Measurements from ENCODE around the gene IFNW1. TPM values are rescaled to one million over a fixed set of nuclear protein-coding genes. Genes with fewer than 3 reads are reported as not detected.
A peak's percentile ranks its signal among the peaks of the same experiment; 100 is the strongest.

IFNW1 gene
- total and polyA plus RNA-seq, 10 of the 15 experiments (the other 5 are each of a cell fraction or from before 2014, with no cell fraction given), result 0.06 to 0.11 (median 0.09) TPM; not detected in 7

DNA sequence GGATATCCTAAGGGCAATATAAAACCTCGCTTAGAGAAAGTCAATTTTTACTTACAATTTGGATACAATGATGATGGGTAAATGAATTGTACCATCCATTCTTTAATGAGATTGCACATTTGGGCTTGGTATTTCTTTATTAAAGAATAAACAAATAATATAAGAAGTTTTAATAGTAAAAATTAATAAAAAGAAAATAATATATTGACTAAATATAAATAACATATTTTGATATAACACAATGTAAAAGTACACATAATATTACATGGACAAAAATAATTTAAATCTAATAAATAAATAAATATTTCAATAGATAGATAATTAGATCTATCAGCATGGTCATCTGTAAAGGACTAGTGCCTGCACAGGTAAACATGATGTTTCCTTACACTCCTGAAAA lies 23.9 kb upstream of the IFNW1 start:
- no TSS peak for BruUV-seq (replicated peaks)
- FAIRE-seq (no peak), DNase-seq (ENCODE audit: low read depth, low spot score) (no peak), ATAC-seq (no peak)
- intact Hi-C loops (cut with micrococcal nuclease; ENCODE audit: unreplicated experiment) (no loop called here), in situ Hi-C loops (cut with MboI) (no loop called here)
- ChIA-PET POLR2A (no interaction called here), CTCF (interaction anchor here (0.6 kb wide), 1 partner anchor 56 kb away, joined by 3 read pairs; no protein-coding TSS in a partner anchor), RAD21 (ENCODE audit: unreplicated experiment) (no interaction called here), SMC1A (ENCODE audit: uncharacterized antibody, unreplicated experiment) (no interaction called here)
- H3K27ac ChIP-seq (ENCODE audit: control insufficient read depth, insufficient read depth), result no peak overlapping the region
- no peak overlapping the region for H3K9ac ChIP-seq (ENCODE audit: control insufficient read depth, insufficient read depth, low read length)
- H3K79me2 ChIP-seq (ENCODE audit: control insufficient read depth, insufficient read depth, low read length), result no peaks in the 10 kb centered on the region
- 83% methylated on average over 1 of the region's 1 CpG for WGBS (ENCODE audit: insufficient coverage, insufficient replicate concordance, low lambda C conversion rate, missing lambda C conversion rate)
- no peak overlapping the region for H3K4me2 ChIP-seq (ENCODE audit: control insufficient read depth, insufficient read depth)
- H3K4me1 ChIP-seq (ENCODE audit: control insufficient read depth, insufficient read depth, low read length), result no peaks in the 10 kb centered on the region
- TF ChIP-seq CBX5 (IDR thresholded peaks at IDR 0.05; ENCODE audit: low read depth) (no peak), MYB (IDR thresholded peaks at IDR 0.05; ENCODE audit: borderline replicate concordance, low read depth, low read length) (no peak), EED (IDR thresholded peaks at IDR 0.05; ENCODE audit: low read depth) (no peak), SUZ12 (IDR thresholded peaks at IDR 0.05; ENCODE audit: unreplicated experiment) (no peak), NR2F1 (conservative IDR thresholded peaks at IDR 0.05) (no peak), EGR1 (IDR thresholded peaks at IDR 0.05; ENCODE audit: borderline replicate concordance in 1 of 2, low read depth in 2 of 2, low read length in 2 of 2) (no peak), POU2F2 (IDR thresholded peaks at IDR 0.05; ENCODE audit: borderline replicate concordance, low read depth, low read length) (no peak)
- no peak overlapping the region for H3K4me3 ChIP-seq
- H3K9me3 ChIP-seq (replicated peaks; ENCODE audit: control insufficient read depth, insufficient read depth, low read length), result no peaks in the 10 kb centered on the region
- H4K20me1 ChIP-seq (ENCODE audit: control insufficient read depth, insufficient read depth), result no peaks in the 10 kb centered on the region
- H2AFZ ChIP-seq (ENCODE audit: control insufficient read depth, low read depth, low read length), result no peak overlapping the region
- H3K36me3 ChIP-seq (ENCODE audit: control insufficient read depth in 2 of 2, insufficient read depth in 2 of 2, low read length in 1 of 2), result no peaks in the 10 kb centered on the region
- no peaks in the 10 kb centered on the region for H3K27me3 ChIP-seq (replicated peaks in 1 of 2; ENCODE audit: control insufficient read depth in 2 of 2, insufficient read depth in 2 of 2, low read length in 1 of 2)

DNA sequence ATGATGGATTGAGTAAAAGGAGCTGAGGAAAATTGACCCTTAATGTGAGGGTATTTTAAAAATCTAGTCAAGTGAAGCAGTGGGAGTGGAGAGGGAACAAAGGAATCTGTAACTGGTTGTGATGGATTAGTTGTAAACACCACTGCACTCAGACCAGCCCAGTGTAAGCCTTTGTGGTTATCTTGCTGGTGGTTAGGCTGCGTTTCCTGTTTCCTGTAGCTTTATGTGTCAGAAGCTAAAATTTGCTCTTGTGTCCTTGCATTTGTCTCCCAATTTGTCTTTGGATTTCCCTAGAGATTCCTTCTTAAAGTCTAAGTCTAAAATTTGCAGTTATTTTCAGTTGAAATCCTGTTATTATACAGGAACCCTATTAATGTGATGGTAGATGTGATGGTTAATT lies 18.5 kb upstream of the IFNW1 start:
- ChIA-PET RAD21 (ENCODE audit: unreplicated experiment) (no interaction called here), SMC1A (ENCODE audit: uncharacterized antibody, unreplicated experiment) (interaction anchor here (0.5 to 1.2 kb wide), 3 partner anchors 16 to 254 kb away, joined by 3 to 4 read pairs (median 3); no protein-coding TSS in a partner anchor), POLR2A (no interaction called here), CTCF (interaction anchor here (0.5 to 2.2 kb wide), 7 partner anchors 8 to 630 kb away, joined by 3 to 6 read pairs (median 3); no protein-coding TSS in a partner anchor)
- Histone ChIP-seq H3K4me1 (ENCODE audit: control insufficient read depth, insufficient read depth, low read length) (peaks cover 4% of the 10 kb centered on the region), H3K27ac (ENCODE audit: control insufficient read depth, insufficient read depth) (no peak overlapping the region), H3K9ac (ENCODE audit: control insufficient read depth, insufficient read depth, low read length) (no peak overlapping the region), H4K20me1 (ENCODE audit: control insufficient read depth, insufficient read depth) (no peaks in the 10 kb centered on the region), H3K79me2 (ENCODE audit: control insufficient read depth, insufficient read depth, low read length) (no peaks in the 10 kb centered on the region), H3K4me2 (ENCODE audit: control insufficient read depth, insufficient read depth) (peak overlapping the region; percentile 82), H3K27me3 (replicated peaks in 1 of 2; ENCODE audit: control insufficient read depth in 2 of 2, insufficient read depth in 2 of 2, low read length in 1 of 2) (no peaks in the 10 kb centered on the region), H3K9me3 (replicated peaks; ENCODE audit: control insufficient read depth, insufficient read depth, low read length) (no peaks in the 10 kb centered on the region), H3K36me3 (ENCODE audit: control insufficient read depth in 2 of 2, insufficient read depth in 2 of 2, low read length in 1 of 2) (no peaks in the 10 kb centered on the region), H2AFZ (ENCODE audit: control insufficient read depth, low read depth, low read length) (0 out of 2 replicates have a peak overlapping the region, but pooled peaks have one; percentile 29), H3K4me3 (0 out of 2 replicates have a peak overlapping the region, but pooled peaks have one; percentile 5)
- BruUV-seq (replicated peaks), result no TSS peak
- peak; percentile 75 for FAIRE-seq
- intact Hi-C loops (cut with micrococcal nuclease; ENCODE audit: unreplicated experiment) (no loop called here), in situ Hi-C loops (cut with MboI) (no loop called here)
- peak; percentile 43 for DNase-seq (ENCODE audit: low read depth, low spot score)
- WGBS (ENCODE audit: insufficient coverage, insufficient replicate concordance, low lambda C conversion rate, missing lambda C conversion rate), result 0% methylated on average over 1 of the region's 1 CpG
- ATAC-seq, result peak; percentile 83
- TF ChIP-seq SUZ12 (IDR thresholded peaks at IDR 0.05; ENCODE audit: unreplicated experiment) (no peak), IKZF1 (conservative IDR thresholded peaks at IDR 0.05) (no peak; the same call in 1 of the 2 replicates), JUND (IDR thresholded peaks at IDR 0.05; ENCODE audit: low read depth, low read length) (no peak), NR2F1 (conservative IDR thresholded peaks at IDR 0.05) (no peak), POLR2AphosphoS2 (IDR thresholded peaks at IDR 0.05; ENCODE audit: low read depth, low read length) (no peak), IKZF2 (IDR thresholded peaks at IDR 0.05) (peak; percentile 70; a peak in 3 of 4 replicates), SPI1 (IDR thresholded peaks at IDR 0.05; ENCODE audit: borderline replicate concordance, insufficient read depth, low read depth, low read length) (peak; percentile 38; the same call in 1 of the 2 replicates), LARP7 (IDR thresholded peaks at IDR 0.05) (no peak), NFXL1 (IDR thresholded peaks at IDR 0.05; ENCODE audit: borderline replicate concordance) (no peak)
- TF ChIP-seq, protein P1, sequence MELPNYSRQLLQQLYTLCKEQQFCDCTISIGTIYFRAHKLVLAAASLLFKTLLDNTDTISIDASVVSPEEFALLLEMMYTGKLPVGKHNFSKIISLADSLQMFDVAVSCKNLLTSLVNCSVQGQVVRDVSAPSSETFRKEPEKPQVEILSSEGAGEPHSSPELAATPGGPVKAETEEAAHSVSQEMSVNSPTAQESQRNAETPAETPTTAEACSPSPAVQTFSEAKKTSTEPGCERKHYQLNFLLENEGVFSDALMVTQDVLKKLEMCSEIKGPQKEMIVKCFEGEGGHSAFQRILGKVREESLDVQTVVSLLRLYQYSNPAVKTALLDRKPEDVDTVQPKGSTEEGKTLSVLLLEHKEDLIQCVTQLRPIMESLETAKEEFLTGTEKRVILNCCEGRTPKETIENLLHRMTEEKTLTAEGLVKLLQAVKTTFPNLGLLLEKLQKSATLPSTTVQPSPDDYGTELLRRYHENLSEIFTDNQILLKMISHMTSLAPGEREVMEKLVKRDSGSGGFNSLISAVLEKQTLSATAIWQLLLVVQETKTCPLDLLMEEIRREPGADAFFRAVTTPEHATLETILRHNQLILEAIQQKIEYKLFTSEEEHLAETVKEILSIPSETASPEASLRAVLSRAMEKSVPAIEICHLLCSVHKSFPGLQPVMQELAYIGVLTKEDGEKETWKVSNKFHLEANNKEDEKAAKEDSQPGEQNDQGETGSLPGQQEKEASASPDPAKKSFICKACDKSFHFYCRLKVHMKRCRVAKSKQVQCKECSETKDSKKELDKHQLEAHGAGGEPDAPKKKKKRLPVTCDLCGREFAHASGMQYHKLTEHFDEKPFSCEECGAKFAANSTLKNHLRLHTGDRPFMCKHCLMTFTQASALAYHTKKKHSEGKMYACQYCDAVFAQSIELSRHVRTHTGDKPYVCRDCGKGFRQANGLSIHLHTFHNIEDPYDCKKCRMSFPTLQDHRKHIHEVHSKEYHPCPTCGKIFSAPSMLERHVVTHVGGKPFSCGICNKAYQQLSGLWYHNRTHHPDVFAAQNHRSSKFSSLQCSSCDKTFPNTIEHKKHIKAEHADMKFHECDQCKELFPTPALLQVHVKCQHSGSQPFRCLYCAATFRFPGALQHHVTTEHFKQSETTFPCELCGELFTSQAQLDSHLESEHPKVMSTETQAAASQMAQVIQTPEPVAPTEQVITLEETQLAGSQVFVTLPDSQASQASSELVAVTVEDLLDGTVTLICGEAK (IDR thresholded peaks at IDR 0.05; ENCODE audit: borderline replicate concordance), result no peak

All from GM12878 (cell line).